Transverse colon (tissue), 4 donors: ENCODE measurements around the gene ARFGAP1. TPM values are rescaled to one million over a fixed set of nuclear protein-coding genes. Genes with fewer than 3 reads are reported as not detected.
A peak's percentile ranks its signal among the peaks of the same experiment; 100 is the strongest.
"Not testable (repeated sequence)": the region's sequence is repeated elsewhere in the genome, so short reads cannot be mapped to it uniquely, and the experiment has no call there.

Source experiments
- DNase-seq: peaks from one replicate; pipeline ENCODE4 v3.0.0-alpha.2; 2019
- H3K27ac ChIP-seq, 4 donors: fragments of 200-600 bp; sonication (generic); 2 replicates each; pipeline ENCODE4 v1.5.1; 2016 to 2018; ENCODE audit warnings: inconsistent platforms in 4 of 4
- H3K27me3 ChIP-seq: fragments of 200-600 bp; sonication (generic); 2 replicates; pipeline ENCODE4 v1.5.1; 2017; ENCODE audit warnings: inconsistent platforms
- H3K36me3 ChIP-seq, 4 donors: fragments of 200-600 bp; sonication (generic); 2 replicates each; pipeline ENCODE4 v1.5.1; 2017 to 2019; ENCODE audit warnings: inconsistent platforms in 4 of 4
- H3K4me1 ChIP-seq, 4 donors: fragments of 200-600 bp; sonication (generic); 2 replicates each; pipeline ENCODE4 v1.5.1; 2017 to 2020; ENCODE audit warnings: inconsistent platforms in 4 of 4
- H3K4me3 ChIP-seq, 4 donors: fragments of 200-600 bp; sonication (generic); 1 replicate in 1 of 4; 2 replicates in 3 of 4; pipeline versions ENCODE4 v1.5.1 to v1.6.1; 2017 to 2019; ENCODE audit warnings: inconsistent platforms in 4 of 4
- H3K9me3 ChIP-seq, 2 donors: fragments of 200-600 bp; sonication (generic); 2 replicates each; pipeline ENCODE4 v1.5.1; 2017 to 2019; ENCODE audit warnings: inconsistent platforms in 2 of 2
- CTCF ChIP-seq, 5 experiments: fragments of 200-600 bp in 3 of 5; fragments of 450-650 bp in 2 of 5; sonication (generic) in 3 of 5; IDR thresholded peaks; 1 replicate in 2 of 5; 2 replicates in 3 of 5; pipeline ENCODE4 v1.5.1; 2016 to 2017; ENCODE audit warnings: antibody characterized with exemption in 5 of 5, inconsistent platforms in 3 of 5, mild to moderate bottlenecking in 2 of 5, moderate library complexity in 1 of 5
- EP300 ChIP-seq: sonication (generic); formaldehyde crosslinking; IDR thresholded peaks from one replicate; pipeline ENCODE4 v1.6.1; 2017; ENCODE audit warnings: antibody characterized with exemption, low read depth
- POLR2A ChIP-seq: fragments of 450-650 bp; IDR thresholded peaks from one replicate; pipeline ENCODE4 v1.6.1; 2016; ENCODE audit warnings: antibody characterized with exemption, mild to moderate bottlenecking, moderate library complexity
- POLR2AphosphoS5 ChIP-seq, 3 donors: sonication (generic); formaldehyde crosslinking; IDR thresholded peaks; one replicate each; pipeline ENCODE4 v1.6.1; 2016; ENCODE audit warnings: antibody characterized with exemption in 3 of 3
- WGBS, 2 donors: methylation state at CpG; one replicate each; pipeline ENCODE4 v1.1.5; 2018; ENCODE audit warnings: low coverage in 1 of 2; 5-methylcytosine and 5-hydroxymethylcytosine counted together
- in situ Hi-C, 4 donors: fragments of 200-750 bp; cut with MboI; loops; one replicate each; pipeline versions ENCODE4 v1.15.0 to v1.15.1; 2017; ENCODE audit warnings: low sequenced_read_pairs in 3 of 4, low pct_ligation_motif_present in 1 of 4, low pct_unique_long_range_greater_than_20kb in 1 of 4
- intact Hi-C: fragments of 100-400 bp; cut with DNase I; formaldehyde crosslinking; loops from one replicate; pipeline ENCODE4 v1.15.1; 2023; ENCODE audit warnings: low total_unique reads
- total RNA-seq, 4 donors: library from RNA; depleted of rRNA; stranded (reverse); fragments of >200 nt; gene quantifications; one replicate each; pipeline ENCODE4 v1.1.0, GENCODE V29; 2016

Gene ARFGAP1
- total RNA-seq, 4 donors from 2014 or later: 43.8 to 200 (median 74.8) TPM

GRCh38 chr20:63247671-63248228 is 24.9 kb upstream of the ARFGAP1 start:
- intact Hi-C loops: no loop called here
- Histone ChIP-seq H3K4me1 (no peaks in the 10 kb centered on the region), H3K9me3 (no peaks in the 10 kb centered on the region), H3K27ac (no peak overlapping the region), H3K4me3 (no peak overlapping the region), H3K27me3 (peaks cover 56% of the 10 kb centered on the region), H3K36me3 (no peaks in the 10 kb centered on the region)
- no peak for TF ChIP-seq POLR2AphosphoS5 (IDR thresholded peaks at IDR 0.05)
- no peak for DNase-seq
- in situ Hi-C loops: no loop called here
- WGBS, 2 donors: 64% methylated on average over 16 of the region's 24 CpGs; no CpG with 5 or more reads in 1 of the 2 donors

GRCh38 chr20:63248835-63249591 is 23.6 kb upstream of the ARFGAP1 start:
- H3K27me3 ChIP-seq: peaks cover 69% of the 10 kb centered on the region

GRCh38 chr20:63249891-63250290 is 22.7 kb upstream of the ARFGAP1 start:
- 87% methylated on average over 15 of the region's 15 CpGs; no CpG with 5 or more reads in 1 of the 2 donors for WGBS, 2 donors
- in situ Hi-C loops (no loop called here), intact Hi-C loops (no loop called here)
- Histone ChIP-seq H3K4me3 (no peak overlapping the region), H3K9me3 (no peaks in the 10 kb centered on the region), H3K27me3 (peaks cover 78% of the 10 kb centered on the region), H3K4me1 (peaks cover 0 to 16% (median 10%) of the 10 kb centered on the region in 4 donors), H3K36me3 (no peaks in the 10 kb centered on the region), H3K27ac (no peak overlapping the region)
- no peak for TF ChIP-seq EP300
- TF ChIP-seq POLR2AphosphoS5 (IDR thresholded peaks at IDR 0.05): no peak
- no peak for TF ChIP-seq POLR2A
- TF ChIP-seq CTCF (IDR thresholded peaks at IDR 0.05): no peak
- no peak for DNase-seq

More at GRCh38 chr20:63248835-63249591, 23.6 kb upstream of the ARFGAP1 start:
- 68% methylated on average over 25 of the region's 25 CpGs; no CpG with 5 or more reads in 1 of the 2 donors for WGBS, 2 donors
- Histone ChIP-seq H3K4me1 (peaks cover 0 to 10% (median 5%) of the 10 kb centered on the region in 4 donors), H3K9me3 (no peaks in the 10 kb centered on the region), H3K27ac (no peak overlapping the region), H3K36me3 (no peaks in the 10 kb centered on the region), H3K4me3 (no peak overlapping the region)
- TF ChIP-seq POLR2A: no peak
- no peak for TF ChIP-seq CTCF (IDR thresholded peaks at IDR 0.05)
- TF ChIP-seq EP300: no peak
- in situ Hi-C loops: no loop called here
- intact Hi-C loops: no loop called here
- no peak for DNase-seq

GRCh38 chr20:63251350-63251749 is 21.3 kb upstream of the ARFGAP1 start:
- H3K27ac ChIP-seq, H3K9me3 ChIP-seq, DNase-seq, intact Hi-C loops, in situ Hi-C loops, H3K36me3 ChIP-seq, H3K4me3 ChIP-seq: not testable (repeated sequence)
- Histone ChIP-seq H3K27me3 (peaks cover 90% of the 10 kb centered on the region), H3K4me1 (peaks cover 0 to 16% (median 10%) of the 10 kb centered on the region in 4 donors)
- WGBS, 2 donors: 33 to 42% methylated on average over 2 to 14 of the region's 14 CpGs
- TF ChIP-seq CTCF (IDR thresholded peaks at IDR 0.05): peak in 1 of 5 experiments; percentile 12
